ENCODE measurements around the gene SPPL2B. TPM values are rescaled to one million over a fixed set of nuclear protein-coding genes. Genes with fewer than 3 reads are reported as not detected.
"Not testable (repeated sequence)": the region's sequence is repeated elsewhere in the genome, so short reads cannot be mapped to it uniquely, and the experiment has no call there.

The SPPL2B gene
- 10 to 100 TPM; 76.8 to 82.8 TPM for total RNA-seq
- polyA plus RNA-seq = 1 to 10 TPM; 6.2 to 9.4 TPM

- peak; percentile 91 to 92 (median 91) for DNase-seq
- no peaks in the 10 kb centered on the region for H3K9me3 ChIP-seq (ENCODE audit: control insufficient read depth in 1 of 2, low read length in 2 of 2)
- Mint-ChIP-seq H3K4me1 (peaks cover 22 to 61% (median 47%) of the 10 kb centered on the region in 4 donors), H3K4me3 (peak within 1 kb of the TSS; percentile 99 to 100 (median 100)), H3K27ac (peak within 1 kb of the TSS; percentile 97 to 100 (median 99)), H3K27me3 (no peaks in the 10 kb centered on the region), H3K36me3 (peaks cover 10 to 27% of the 10 kb centered on the region in 2 donors), H3K9me3 (peaks cover 0 to 2% (median 0%) of the 10 kb centered on the region in 8 donors)
- H3K4me3 ChIP-seq (ENCODE audit: low read length in 2 of 2) = peak within 1 kb of the TSS; percentile 82 to 88
- intact Hi-C loops (cut with micrococcal nuclease) = loop anchor here (1.0 to 5.0 kb wide), 4 partner anchors 36 to 99 kb away; partner anchors contain the start of genes PLEKHJ1, SF3A2 and TIMM13
- ChIA-PET POLR2A (ENCODE audit: partially characterized antibody) (interaction anchor here (0.7 to 1.9 kb wide), 11 partner anchors 26 to 112 kb away, joined by 3 to 10 read pairs (median 4); partner anchors contain the start of gene TIMM13), CTCF (ENCODE audit: partially characterized antibody) (interaction anchor here (1.0 kb wide), 1 partner anchor 12 kb away, joined by 3 read pairs; no protein-coding TSS in a partner anchor)
- H3K4me1 ChIP-seq (ENCODE audit: insufficient read depth, low read length) = peaks cover 49% of the 10 kb centered on the region
- H3K36me3 ChIP-seq (ENCODE audit: insufficient read depth, low read length) = peaks cover 6% of the 10 kb centered on the region
- H3K27me3 ChIP-seq (ENCODE audit: insufficient read depth, low read length) = no peaks in the 10 kb centered on the region
- H3K27ac ChIP-seq (ENCODE audit: low read depth, low read length) = peak within 1 kb of the TSS; percentile 76
Observed at GRCh38 chr19:2328401-2329148, at the start of gene SPPL2B, which contains the start of gene LSM7. TSS of gene SPPL2B (plus strand) at chr19:2328684. CDS start at chr19:2328710, 26 bp downstream. TSS of gene LSM7 (minus strand) at chr19:2328586. CDS start at chr19:2328566, 20 bp downstream.

GRCh38 chr19:2280633-2281264 lies 47.7 kb upstream of the SPPL2B start:
- CTCF ChIA-PET (ENCODE audit: partially characterized antibody) = interaction anchor here (0.6 to 7.1 kb wide), 2 partner anchors 66 to 112 kb away, joined by 3 to 81 read pairs; no protein-coding TSS in a partner anchor
- H3K27me3 Mint-ChIP-seq = no peaks in the 10 kb centered on the region
- Histone ChIP-seq H3K36me3 (ENCODE audit: insufficient read depth, low read length) (no peaks in the 10 kb centered on the region), H3K9me3 (ENCODE audit: control insufficient read depth in 1 of 2, low read length in 2 of 2) (no peaks in the 10 kb centered on the region), H3K4me1 (ENCODE audit: insufficient read depth, low read length) (peaks cover 13% of the 10 kb centered on the region), H3K27ac (ENCODE audit: low read depth, low read length) (no peak overlapping the region), H3K4me3 (ENCODE audit: low read length in 2 of 2) (no peak overlapping the region), H3K27me3 (ENCODE audit: insufficient read depth, low read length) (no peaks in the 10 kb centered on the region)
- peaks cover 0 to 3% of the 10 kb centered on the region in 2 donors for H3K36me3 Mint-ChIP-seq
- no peak overlapping the region for H3K4me3 Mint-ChIP-seq
- H3K4me1 Mint-ChIP-seq = peaks cover 5 to 23% (median 16%) of the 10 kb centered on the region in 4 donors
- intact Hi-C loops (cut with micrococcal nuclease) = no loop called here
- POLR2A ChIA-PET (ENCODE audit: partially characterized antibody) = interaction anchor here (0.9 kb wide), 1 partner anchor 10 kb away, joined by 3 read pairs; no protein-coding TSS in a partner anchor
- peak in 1 of 5 donors; percentile 42 for DNase-seq
- peak overlapping the region in 1 of 7 donors; percentile 44 for H3K27ac Mint-ChIP-seq
- no peaks in the 10 kb centered on the region for H3K9me3 Mint-ChIP-seq

- H3K4me1 ChIP-seq (ENCODE audit: insufficient read depth, low read length) = peaks cover 13% of the 10 kb centered on the region
- H3K36me3 ChIP-seq (ENCODE audit: insufficient read depth, low read length); DNase-seq; H3K27me3 Mint-ChIP-seq; intact Hi-C loops (cut with micrococcal nuclease); H3K4me3 ChIP-seq (ENCODE audit: low read length in 2 of 2); H3K27me3 ChIP-seq (ENCODE audit: insufficient read depth, low read length); H3K27ac ChIP-seq (ENCODE audit: low read depth, low read length); CTCF ChIA-PET (ENCODE audit: partially characterized antibody); H3K9me3 Mint-ChIP-seq; H3K9me3 ChIP-seq (ENCODE audit: control insufficient read depth in 1 of 2, low read length in 2 of 2); H3K36me3 Mint-ChIP-seq: not testable (repeated sequence)
- Mint-ChIP-seq H3K27ac (peak overlapping the region in 2 of 7 donors; percentile 30 to 32), H3K4me1 (peaks cover 5 to 23% (median 16%) of the 10 kb centered on the region in 4 donors), H3K4me3 (peak overlapping the region in 5 of 8 donors; percentile 38 to 69 (median 54))
- POLR2A ChIA-PET (ENCODE audit: partially characterized antibody) = interaction anchor here (0.7 to 1.4 kb wide), 3 partner anchors 10 to 45 kb away, joined by 3 to 8 read pairs (median 4); partner anchors contain the start of gene PLEKHJ1
Observed at GRCh38 chr19:2281265-2282061, 47.0 kb upstream of the SPPL2B start.

GRCh38 chr19:2282062-2282861 lies 46.2 kb upstream of the SPPL2B start, which contains the start of gene PEAK3:
TSS of gene PEAK3 (minus strand) at chr19:2282175. CDS start at chr19:2280931, 1,244 bp downstream.
- peak in 1 of 5 donors; percentile 52 for DNase-seq
- peaks cover 0 to under 1% of the 10 kb centered on the region in 2 donors for H3K36me3 Mint-ChIP-seq
- Histone ChIP-seq H3K27ac (ENCODE audit: low read depth, low read length) (no peak within 1 kb of the TSS), H3K9me3 (ENCODE audit: control insufficient read depth in 1 of 2, low read length in 2 of 2) (no peaks in the 10 kb centered on the region), H3K27me3 (ENCODE audit: insufficient read depth, low read length) (no peaks in the 10 kb centered on the region), H3K4me3 (ENCODE audit: low read length in 2 of 2) (no peak within 1 kb of the TSS), H3K36me3 (ENCODE audit: insufficient read depth, low read length) (no peaks in the 10 kb centered on the region), H3K4me1 (ENCODE audit: insufficient read depth, low read length) (peaks cover 13% of the 10 kb centered on the region)
- peaks cover 0 to 2% (median 0%) of the 10 kb centered on the region in 8 donors for H3K9me3 Mint-ChIP-seq
- intact Hi-C loops (cut with micrococcal nuclease) = no loop called here
- no peaks in the 10 kb centered on the region for H3K27me3 Mint-ChIP-seq
- peak within 1 kb of the TSS; percentile 31 to 76 (median 55) for H3K4me3 Mint-ChIP-seq
- H3K27ac Mint-ChIP-seq = peak within 1 kb of the TSS in 4 of 7 donors; percentile 32 to 77 (median 54)
- H3K4me1 Mint-ChIP-seq = peaks cover 2 to 21% (median 13%) of the 10 kb centered on the region in 4 donors
- ChIA-PET CTCF (ENCODE audit: partially characterized antibody) (interaction anchor here (1.7 kb wide), 1 partner anchor 8 kb away, joined by 7 read pairs; no protein-coding TSS in a partner anchor), POLR2A (ENCODE audit: partially characterized antibody) (interaction anchor here (0.6 to 1.4 kb wide), 7 partner anchors 11 to 247 kb away, joined by 3 to 8 read pairs (median 3); partner anchors contain the start of gene PLEKHJ1)

- no peak overlapping the region for H3K4me3 ChIP-seq (ENCODE audit: low read length in 2 of 2)
- Mint-ChIP-seq H3K9me3 (peaks cover 0 to 2% (median 0%) of the 10 kb centered on the region in 8 donors), H3K27ac (peak overlapping the region in 3 of 7 donors; percentile 41 to 77 (median 68)), H3K4me3 (peak overlapping the region in 7 of 8 donors; percentile 36 to 76 (median 52)), H3K27me3 (no peaks in the 10 kb centered on the region), H3K36me3 (no peaks in the 10 kb centered on the region), H3K4me1 (peaks cover 2 to 18% (median 12%) of the 10 kb centered on the region in 4 donors)
- no peaks in the 10 kb centered on the region for H3K36me3 ChIP-seq (ENCODE audit: insufficient read depth, low read length)
- ChIA-PET CTCF (ENCODE audit: partially characterized antibody) (interaction anchor here (1.7 kb wide), 1 partner anchor 9 kb away, joined by 7 read pairs; no protein-coding TSS in a partner anchor), POLR2A (ENCODE audit: partially characterized antibody) (interaction anchor here (0.6 to 1.4 kb wide), 5 partner anchors 13 to 248 kb away, joined by 3 to 4 read pairs (median 3); no protein-coding TSS in a partner anchor)
- no peaks in the 10 kb centered on the region for H3K27me3 ChIP-seq (ENCODE audit: insufficient read depth, low read length)
- no peaks in the 10 kb centered on the region for H3K9me3 ChIP-seq (ENCODE audit: control insufficient read depth in 1 of 2, low read length in 2 of 2)
- no peak overlapping the region for H3K27ac ChIP-seq (ENCODE audit: low read depth, low read length)
- intact Hi-C loops (cut with micrococcal nuclease) = no loop called here
- peak in 1 of 5 donors; percentile 41 for DNase-seq
- peaks cover 13% of the 10 kb centered on the region for H3K4me1 ChIP-seq (ENCODE audit: insufficient read depth, low read length)
Observed at GRCh38 chr19:2282862-2283237, 45.6 kb upstream of the SPPL2B start.
